ENCODE results near the gene GABRA5.
"Not testable (repeated sequence)": the region's sequence is repeated elsewhere in the genome, so short reads cannot be mapped to it uniquely, and the experiment has no call there.

GABRA5 gene

GRCh38 chr15:26866298-26867199 is at the start of gene GABRA5:
Gene GABRA5 (plus strand): TSS chr15:26867062. CDS start chr15:26869249, 2,187 bp downstream.
- TF ChIP-seq, protein P1, sequence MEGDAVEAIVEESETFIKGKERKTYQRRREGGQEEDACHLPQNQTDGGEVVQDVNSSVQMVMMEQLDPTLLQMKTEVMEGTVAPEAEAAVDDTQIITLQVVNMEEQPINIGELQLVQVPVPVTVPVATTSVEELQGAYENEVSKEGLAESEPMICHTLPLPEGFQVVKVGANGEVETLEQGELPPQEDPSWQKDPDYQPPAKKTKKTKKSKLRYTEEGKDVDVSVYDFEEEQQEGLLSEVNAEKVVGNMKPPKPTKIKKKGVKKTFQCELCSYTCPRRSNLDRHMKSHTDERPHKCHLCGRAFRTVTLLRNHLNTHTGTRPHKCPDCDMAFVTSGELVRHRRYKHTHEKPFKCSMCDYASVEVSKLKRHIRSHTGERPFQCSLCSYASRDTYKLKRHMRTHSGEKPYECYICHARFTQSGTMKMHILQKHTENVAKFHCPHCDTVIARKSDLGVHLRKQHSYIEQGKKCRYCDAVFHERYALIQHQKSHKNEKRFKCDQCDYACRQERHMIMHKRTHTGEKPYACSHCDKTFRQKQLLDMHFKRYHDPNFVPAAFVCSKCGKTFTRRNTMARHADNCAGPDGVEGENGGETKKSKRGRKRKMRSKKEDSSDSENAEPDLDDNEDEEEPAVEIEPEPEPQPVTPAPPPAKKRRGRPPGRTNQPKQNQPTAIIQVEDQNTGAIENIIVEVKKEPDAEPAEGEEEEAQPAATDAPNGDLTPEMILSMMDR (IDR thresholded peaks at IDR 0.05; ENCODE audit: low read depth, low read length) = peak; percentile 25
- in situ Hi-C loops (cut with HindIII; ENCODE audit: low sequenced_read_pairs) = no loop called here
- peak within 1 kb of the TSS; percentile 13 for H3K4me3 ChIP-seq (ENCODE audit: low read depth, low read length)
- DNase-seq (ENCODE audit: low read depth, low spot score) = peak; percentile 28

DNA sequence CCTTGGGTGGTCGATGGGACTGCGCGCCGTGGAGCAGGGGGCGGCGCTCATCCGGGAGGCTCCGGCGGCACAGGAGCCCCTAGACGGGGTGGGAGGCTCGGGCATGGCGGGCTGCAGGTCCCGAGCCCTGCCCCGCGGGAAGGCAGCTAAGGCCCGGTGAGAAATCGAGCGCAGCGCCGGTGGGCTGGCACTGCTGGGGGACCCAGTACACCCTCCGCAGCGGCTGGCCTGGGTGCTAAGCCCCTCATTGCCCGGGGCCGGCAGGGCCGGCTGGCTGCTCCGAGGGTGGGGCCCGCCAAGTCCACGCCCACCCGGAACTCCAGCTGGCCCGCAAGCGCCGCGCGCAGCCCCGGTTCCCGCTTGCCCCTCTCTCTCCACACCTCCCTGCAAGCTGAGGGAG is 35.7 kb upstream of the GABRA5 start:
- DNase-seq (ENCODE audit: low read depth, low spot score); in situ Hi-C loops (cut with HindIII; ENCODE audit: low sequenced_read_pairs); H3K4me3 ChIP-seq (ENCODE audit: low read depth, low read length): not testable (repeated sequence)

DNA sequence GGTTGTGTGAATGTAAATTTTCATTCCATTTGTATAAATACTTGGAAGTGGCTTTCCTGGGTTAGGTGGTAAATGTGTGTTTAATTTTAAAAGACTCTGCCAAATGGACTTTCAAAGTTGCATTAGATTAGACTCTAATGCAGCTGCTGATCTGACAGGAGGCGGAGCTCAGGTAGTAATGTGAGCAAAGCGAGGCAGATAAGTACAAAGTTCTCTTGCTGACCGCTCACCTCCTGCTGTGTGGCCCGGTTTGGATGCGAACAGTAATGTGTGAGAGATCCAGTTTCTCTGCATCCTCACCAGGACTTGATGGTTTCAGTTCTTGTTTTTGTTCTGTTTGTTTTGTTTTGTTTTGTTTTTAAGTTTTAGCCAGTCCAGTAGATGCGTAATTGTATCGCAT is 34.9 kb upstream of the GABRA5 start:
- in situ Hi-C loops (cut with HindIII; ENCODE audit: low sequenced_read_pairs) = no loop called here
- H3K4me3 ChIP-seq (ENCODE audit: low read depth, low read length) = no peak overlapping the region
- DNase-seq (ENCODE audit: low read depth, low spot score) = no peak
- TF ChIP-seq, protein P1 (IDR thresholded peaks at IDR 0.05; ENCODE audit: low read depth, low read length) = no peak

DNA sequence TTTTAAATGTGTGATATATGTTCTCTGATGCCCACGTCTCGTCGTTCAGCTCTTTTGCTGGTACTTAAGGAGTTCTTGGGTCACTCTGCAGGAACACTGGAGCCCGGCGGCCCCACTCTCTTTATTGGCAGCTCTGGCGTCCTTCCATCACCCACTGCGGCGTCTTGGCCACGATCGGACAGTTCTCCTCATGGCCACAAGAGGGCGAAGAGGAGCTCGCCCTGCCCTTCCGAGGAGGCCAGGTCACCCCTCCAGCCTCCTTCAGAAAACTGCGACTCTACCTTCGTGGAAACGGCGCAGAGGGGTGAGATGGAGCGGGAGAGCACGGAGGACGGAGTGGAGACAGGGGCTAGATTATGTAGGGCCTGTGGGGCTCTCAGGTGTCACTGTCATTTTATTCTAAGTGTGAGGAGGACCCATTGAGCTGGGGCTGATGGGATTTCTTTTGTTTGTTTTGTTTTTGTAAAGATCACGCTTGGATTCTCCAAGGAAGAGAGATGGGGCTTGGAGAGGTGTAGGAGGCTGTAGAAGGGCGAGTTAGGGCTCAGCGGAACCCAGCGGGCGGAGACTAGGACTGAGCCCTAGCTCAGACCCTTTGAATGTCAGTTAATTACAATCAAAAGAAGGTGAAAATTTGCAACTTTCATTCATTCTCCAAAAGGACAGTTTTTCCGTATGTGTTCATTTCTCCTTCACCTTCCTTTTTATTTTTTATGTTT is 28.0 kb upstream of the GABRA5 start:
- no peak for DNase-seq (ENCODE audit: low read depth, low spot score)
- in situ Hi-C loops (cut with HindIII; ENCODE audit: low sequenced_read_pairs) = no loop called here
- TF ChIP-seq, protein P1 (IDR thresholded peaks at IDR 0.05; ENCODE audit: low read depth, low read length) = peak; percentile 30

GRCh38 chr15:26841514-26841913 is 25.3 kb upstream of the GABRA5 start:
- no peak for DNase-seq (ENCODE audit: low read depth, low spot score)
- H3K4me3 ChIP-seq (ENCODE audit: low read depth, low read length) = no peak overlapping the region
- TF ChIP-seq, protein P1 (IDR thresholded peaks at IDR 0.05; ENCODE audit: low read depth, low read length) = no peak
- in situ Hi-C loops (cut with HindIII; ENCODE audit: low sequenced_read_pairs) = no loop called here

More for the DNA sequence above, 28.0 kb upstream of the GABRA5 start:
- no peak overlapping the region for H3K4me3 ChIP-seq (ENCODE audit: low read depth, low read length)

DNA sequence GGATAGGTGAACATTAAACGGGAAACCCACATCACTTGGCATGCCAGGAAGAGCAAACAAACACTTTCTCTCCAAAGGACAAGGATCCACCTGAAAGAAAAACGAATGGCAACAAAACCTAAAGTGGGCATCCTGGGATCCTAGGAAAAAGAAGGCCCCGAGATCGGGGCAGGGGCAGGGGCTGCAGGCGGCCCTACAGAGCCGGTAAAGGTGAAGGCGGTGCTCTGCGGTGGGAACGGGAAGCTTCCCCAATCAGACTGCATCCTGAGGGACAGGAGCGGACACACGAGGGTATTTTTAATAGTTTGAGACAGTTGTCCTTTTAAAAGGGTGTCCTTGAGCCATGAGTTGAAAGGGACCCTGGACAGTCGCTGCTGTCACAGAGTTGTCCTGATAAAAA is 24.9 kb upstream of the GABRA5 start:
- DNase-seq (ENCODE audit: low read depth, low spot score) = no peak
- no peak overlapping the region for H3K4me3 ChIP-seq (ENCODE audit: low read depth, low read length)
- TF ChIP-seq, protein P1 (IDR thresholded peaks at IDR 0.05; ENCODE audit: low read depth, low read length) = no peak
- in situ Hi-C loops (cut with HindIII; ENCODE audit: low sequenced_read_pairs) = no loop called here

GRCh38 chr15:26842391-26842790 is 24.5 kb upstream of the GABRA5 start:
- in situ Hi-C loops (cut with HindIII; ENCODE audit: low sequenced_read_pairs) = no loop called here
- no peak overlapping the region for H3K4me3 ChIP-seq (ENCODE audit: low read depth, low read length)
- no peak for DNase-seq (ENCODE audit: low read depth, low spot score)
- TF ChIP-seq, protein P1 (IDR thresholded peaks at IDR 0.05; ENCODE audit: low read depth, low read length) = no peak
